ENCODE measurements around the gene TAX1BP1. TPM values are rescaled to one million over a fixed set of nuclear protein-coding genes. Genes with fewer than 3 reads are reported as not detected.

The TAX1BP1 gene
- total RNA-seq, 2 donors from 2014 or later: 38.9 to 57.6 TPM

DNA sequence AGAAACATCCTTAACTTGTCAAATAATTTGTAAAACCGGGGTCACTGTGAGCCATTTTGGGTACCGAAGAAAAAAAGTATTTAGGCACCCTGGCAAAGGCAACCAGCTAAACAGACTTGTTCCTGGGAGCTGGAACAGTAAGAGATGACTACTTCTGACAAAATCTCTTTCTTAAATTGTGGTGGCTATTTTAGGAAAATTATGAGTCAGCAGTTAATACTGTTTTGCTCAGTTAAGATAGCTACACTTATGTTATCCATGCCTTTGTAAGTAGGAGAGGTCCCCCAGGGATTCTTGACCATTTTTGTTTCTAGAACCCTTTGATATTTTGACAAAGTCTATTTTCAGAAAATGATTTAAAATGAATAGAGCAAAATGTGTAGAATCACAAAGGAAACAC, 68.7 kb downstream of the TAX1BP1 start:
- no peaks in the 10 kb centered on the region for H3K9me3 ChIP-seq
- no peak overlapping the region for H3K4me3 ChIP-seq
- no peak for DNase-seq
- TF ChIP-seq POLR2A (IDR thresholded peaks at IDR 0.05): no peak
- TF ChIP-seq, protein P1, sequence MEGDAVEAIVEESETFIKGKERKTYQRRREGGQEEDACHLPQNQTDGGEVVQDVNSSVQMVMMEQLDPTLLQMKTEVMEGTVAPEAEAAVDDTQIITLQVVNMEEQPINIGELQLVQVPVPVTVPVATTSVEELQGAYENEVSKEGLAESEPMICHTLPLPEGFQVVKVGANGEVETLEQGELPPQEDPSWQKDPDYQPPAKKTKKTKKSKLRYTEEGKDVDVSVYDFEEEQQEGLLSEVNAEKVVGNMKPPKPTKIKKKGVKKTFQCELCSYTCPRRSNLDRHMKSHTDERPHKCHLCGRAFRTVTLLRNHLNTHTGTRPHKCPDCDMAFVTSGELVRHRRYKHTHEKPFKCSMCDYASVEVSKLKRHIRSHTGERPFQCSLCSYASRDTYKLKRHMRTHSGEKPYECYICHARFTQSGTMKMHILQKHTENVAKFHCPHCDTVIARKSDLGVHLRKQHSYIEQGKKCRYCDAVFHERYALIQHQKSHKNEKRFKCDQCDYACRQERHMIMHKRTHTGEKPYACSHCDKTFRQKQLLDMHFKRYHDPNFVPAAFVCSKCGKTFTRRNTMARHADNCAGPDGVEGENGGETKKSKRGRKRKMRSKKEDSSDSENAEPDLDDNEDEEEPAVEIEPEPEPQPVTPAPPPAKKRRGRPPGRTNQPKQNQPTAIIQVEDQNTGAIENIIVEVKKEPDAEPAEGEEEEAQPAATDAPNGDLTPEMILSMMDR (IDR thresholded peaks at IDR 0.05): no peak
- H3K27ac ChIP-seq: no peak overlapping the region
- WGBS, 2 donors: 93 to 94% methylated on average over 2 of the region's 2 CpGs
- H3K36me3 ChIP-seq (replicated peaks in 1 of 2; ENCODE audit: insufficient read depth in 1 of 2, low read depth in 2 of 2): no peaks in the 10 kb centered on the region
- peaks cover 9% of the 10 kb centered on the region for H3K4me1 ChIP-seq
- H3K27me3 ChIP-seq: no peaks in the 10 kb centered on the region
- no peak for ATAC-seq
- intact Hi-C loops (cut with DNase I): no loop called here

DNA sequence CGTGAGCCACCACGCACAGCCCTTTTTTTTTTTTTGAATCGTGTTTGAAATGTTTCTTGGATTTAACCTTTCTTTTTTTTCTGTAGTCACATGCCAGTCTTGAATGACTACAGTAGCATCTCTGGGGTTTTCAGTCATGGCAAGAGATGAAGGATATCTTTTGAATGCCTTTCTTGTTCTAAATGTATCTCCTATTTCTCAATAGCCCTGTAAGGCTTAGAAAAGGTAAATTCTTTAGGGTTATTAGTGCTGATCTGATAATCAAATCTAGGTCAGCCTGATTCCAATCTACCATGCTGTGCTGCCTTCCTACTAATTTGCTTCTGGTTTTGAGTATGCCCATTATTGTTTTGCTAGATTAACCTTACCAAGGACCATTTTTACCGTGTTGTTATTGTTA, 70.2 kb downstream of the TAX1BP1 start:
- no peaks in the 10 kb centered on the region for H3K27me3 ChIP-seq
- H3K36me3 ChIP-seq (replicated peaks in 1 of 2; ENCODE audit: insufficient read depth in 1 of 2, low read depth in 2 of 2): no peaks in the 10 kb centered on the region
- no peak for DNase-seq
- no peak overlapping the region for H3K27ac ChIP-seq
- no peaks in the 10 kb centered on the region for H3K9me3 ChIP-seq
- TF ChIP-seq POLR2A (IDR thresholded peaks at IDR 0.05): no peak
- TF ChIP-seq, protein P1 (IDR thresholded peaks at IDR 0.05): no peak
- intact Hi-C loops (cut with DNase I): no loop called here
- no peak overlapping the region for H3K4me3 ChIP-seq
- ATAC-seq: no peak
- WGBS, 2 donors: 63 to 78% methylated on average over 4 of the region's 4 CpGs
- peaks cover 9% of the 10 kb centered on the region for H3K4me1 ChIP-seq

DNA sequence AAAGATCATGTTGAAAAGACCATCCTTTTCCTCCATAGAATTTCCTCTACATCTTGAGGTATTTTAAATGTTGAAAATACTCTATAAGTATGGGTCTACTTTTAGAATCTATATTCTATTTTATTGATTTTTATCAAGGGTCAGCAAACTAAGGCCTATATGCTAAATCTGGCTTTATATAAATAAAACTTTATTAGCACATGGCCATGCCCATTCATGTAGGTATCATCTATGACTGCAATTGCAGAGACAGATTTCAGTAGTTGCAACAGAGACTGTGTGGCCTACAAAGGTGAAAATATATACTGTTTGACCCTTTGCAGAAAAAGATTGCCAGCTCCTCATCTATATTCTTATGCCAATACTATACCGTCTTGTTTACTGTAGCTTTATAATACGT, 72.7 kb downstream of the TAX1BP1 start:
- Histone ChIP-seq H3K4me1 (peaks cover 9% of the 10 kb centered on the region), H3K4me3 (no peak overlapping the region), H3K36me3 (replicated peaks in 1 of 2; ENCODE audit: insufficient read depth in 1 of 2, low read depth in 2 of 2) (peaks cover 0 to 8% of the 10 kb centered on the region in 2 donors), H3K27ac (no peak overlapping the region), H3K9me3 (no peaks in the 10 kb centered on the region), H3K27me3 (no peaks in the 10 kb centered on the region)
- TF ChIP-seq, protein P1 (IDR thresholded peaks at IDR 0.05): no peak
- TF ChIP-seq POLR2A (IDR thresholded peaks at IDR 0.05): no peak
- ATAC-seq (no peak), DNase-seq (no peak)
- 89 to 94% methylated on average over 2 of the region's 2 CpGs for WGBS, 2 donors
- intact Hi-C loops (cut with DNase I): no loop called here

DNA sequence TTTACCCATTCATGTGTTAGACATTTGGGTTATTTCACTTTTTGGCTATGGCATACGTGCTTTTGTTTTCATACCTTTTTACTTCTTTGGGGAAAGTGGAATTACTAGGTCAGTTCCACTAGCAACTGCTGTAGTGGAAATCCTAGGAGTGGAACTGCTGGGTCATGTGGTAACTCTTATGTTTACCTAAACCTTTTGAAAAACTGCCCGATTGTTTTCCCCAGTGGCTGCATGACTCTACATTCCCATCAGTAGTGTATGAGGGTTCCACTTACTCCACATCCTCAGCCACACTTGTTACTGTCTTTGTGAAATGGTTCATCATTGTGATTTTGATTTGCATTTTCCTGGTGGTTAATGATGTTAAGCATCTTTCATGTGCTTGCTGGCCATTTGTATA, 82.3 kb downstream of the TAX1BP1 start:
- 67 to 74% methylated on average over 2 of the region's 2 CpGs for WGBS, 2 donors

DNA sequence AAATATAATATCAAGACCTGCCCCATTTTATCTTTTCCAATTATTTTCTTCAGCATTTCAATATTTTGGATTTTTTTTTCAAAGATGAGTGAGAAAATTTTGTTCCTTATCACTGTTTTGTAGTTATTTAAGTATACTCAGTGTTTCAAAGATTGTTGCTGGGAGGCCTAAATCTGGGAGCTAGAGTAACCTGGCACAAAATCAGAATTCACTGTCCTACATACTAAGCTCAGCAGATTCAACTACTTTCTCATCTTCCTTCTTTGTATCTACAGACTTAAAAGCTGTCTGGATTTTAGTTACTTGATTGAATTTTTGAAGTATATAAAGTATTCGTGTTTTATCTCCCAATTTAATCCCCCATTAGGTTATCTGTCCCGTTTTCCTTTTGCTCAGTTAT, 85.9 kb downstream of the TAX1BP1 start:
- Histone ChIP-seq H3K9me3 (no peaks in the 10 kb centered on the region), H3K27ac (no peak overlapping the region), H3K27me3 (no peaks in the 10 kb centered on the region), H3K36me3 (replicated peaks in 1 of 2; ENCODE audit: insufficient read depth in 1 of 2, low read depth in 2 of 2) (peaks cover 0 to 4% of the 10 kb centered on the region in 2 donors), H3K4me3 (no peak overlapping the region), H3K4me1 (no peaks in the 10 kb centered on the region)
- 81 to 88% methylated on average over 2 of the region's 2 CpGs for WGBS, 2 donors
- DNase-seq (no peak), ATAC-seq (no peak)
- TF ChIP-seq POLR2A (IDR thresholded peaks at IDR 0.05): no peak
- TF ChIP-seq, protein P1 (IDR thresholded peaks at IDR 0.05): no peak
- intact Hi-C loops (cut with DNase I): no loop called here

More for the DNA sequence above, 82.3 kb downstream of the TAX1BP1 start:
- H3K27me3 ChIP-seq: no peaks in the 10 kb centered on the region
- DNase-seq (no peak), ATAC-seq (no peak)
- intact Hi-C loops (cut with DNase I): no loop called here
- no peaks in the 10 kb centered on the region for H3K4me1 ChIP-seq
- H3K27ac ChIP-seq: no peak overlapping the region
- no peak overlapping the region for H3K4me3 ChIP-seq
- H3K9me3 ChIP-seq: no peaks in the 10 kb centered on the region
- H3K36me3 ChIP-seq (replicated peaks in 1 of 2; ENCODE audit: insufficient read depth in 1 of 2, low read depth in 2 of 2): peaks cover 0 to 10% of the 10 kb centered on the region in 2 donors
- no peak for TF ChIP-seq POLR2A (IDR thresholded peaks at IDR 0.05)
- TF ChIP-seq, protein P1 (IDR thresholded peaks at IDR 0.05): no peak
